GM19468 (cell line): ENCODE data around the gene HSPA12B.
A peak's percentile ranks its signal among the peaks of the same experiment; 100 is the strongest.

Source experiments
- ATAC-seq: cut with Tn5 transposase; IDR thresholded peaks from one replicate; pipeline ENCODE4 v1.9.1; 2021; ENCODE audit warnings: mild to moderate bottlenecking, moderate library complexity, moderate number of reproducible peaks; ENCODE audit not compliant: unreplicated experiment; ENCODE audit errors: extremely low read depth

HSPA12B gene

GRCh38 chr20:3760655-3761348 lies 28.3 kb downstream of the HSPA12B start:
- ATAC-seq, result no peak

GRCh38 chr20:3763671-3764601 lies 31.5 kb downstream of the HSPA12B start:
- no peak for ATAC-seq

GRCh38 chr20:3764659-3765058 lies 32.2 kb downstream of the HSPA12B start:
- ATAC-seq, result no peak

- ATAC-seq, result no peak
Measured at GRCh38 chr20:3765171-3765882, 32.8 kb downstream of the HSPA12B start.

- no peak for ATAC-seq
Measured at GRCh38 chr20:3766422-3767109, 34.1 kb downstream of the HSPA12B start.

GRCh38 chr20:3767110-3767426 lies 34.6 kb downstream of the HSPA12B start:
- no peak for ATAC-seq

- peak; percentile 91 for ATAC-seq
Measured at GRCh38 chr20:3767427-3768341, 35.2 kb downstream of the HSPA12B start, which contains the start of gene ADISSP. TSS of gene ADISSP (minus strand) at chr20:3767753. CDS start at chr20:3760100, 7,653 bp downstream.

- no peak for ATAC-seq
Measured at GRCh38 chr20:3768342-3769130, 36.1 kb downstream of the HSPA12B start.

GRCh38 chr20:3771552-3772058 lies 39.1 kb downstream of the HSPA12B start:
- ATAC-seq, result no peak

- ATAC-seq, result no peak
Measured at GRCh38 chr20:3775457-3776108, 43.1 kb downstream of the HSPA12B start.

GRCh38 chr20:3777381-3777715 lies 44.9 kb downstream of the HSPA12B start:
- no peak for ATAC-seq

GRCh38 chr20:3777716-3778629 lies 45.5 kb downstream of the HSPA12B start:
- ATAC-seq, result no peak

GRCh38 chr20:3778976-3779375 lies 46.5 kb downstream of the HSPA12B start:
- no peak for ATAC-seq

- no peak for ATAC-seq
Measured at GRCh38 chr20:3781153-3781910, 48.8 kb downstream of the HSPA12B start, which contains the start of gene SPEF1. TSS of gene SPEF1 (minus strand) at chr20:3781448. CDS start at chr20:3781287, 161 bp downstream.

GRCh38 chr20:3782597-3782996 lies 50.1 kb downstream of the HSPA12B start:
- no peak for ATAC-seq

- ATAC-seq, result no peak
Measured at GRCh38 chr20:3783068-3783489, 50.6 kb downstream of the HSPA12B start.
